Endometrium (tissue), 2 donors: ENCODE data around the gene IL17REL.
"Not testable (repeated sequence)": the region's sequence is repeated elsewhere in the genome, so short reads cannot be mapped to it uniquely, and the experiment has no call there.

Source experiments
- FAIRE-seq: peaks from 2 replicates; lab custom pipeline; 2012; peaks lifted over from hg19 to GRCh38; lab: Jason Lieb, UNC
- donor health status: control.
- donor health status: control.

Gene IL17REL

DNA sequence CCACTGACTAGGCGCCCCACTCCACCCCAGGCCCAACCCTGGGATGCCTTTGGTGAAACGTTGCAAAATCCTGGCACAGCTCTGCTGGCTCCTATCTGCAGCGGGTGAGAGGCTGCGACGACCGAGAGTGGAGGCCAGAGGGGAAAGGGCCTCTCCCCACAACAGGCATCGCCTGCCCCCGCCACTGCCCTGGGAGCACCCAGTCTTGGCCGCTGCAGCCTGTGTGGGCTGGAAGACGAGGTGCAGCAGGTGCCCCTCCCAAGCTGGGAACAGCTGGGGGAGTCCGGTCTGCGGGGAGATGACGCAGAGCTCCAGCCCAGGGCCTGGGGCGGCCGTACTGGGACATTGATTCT is 56.2 kb downstream of the IL17REL start:
- FAIRE-seq = no peak

GRCh38 chr22:49955581-49956417 is 56.8 kb downstream of the IL17REL start:
- no peak for FAIRE-seq

DNA sequence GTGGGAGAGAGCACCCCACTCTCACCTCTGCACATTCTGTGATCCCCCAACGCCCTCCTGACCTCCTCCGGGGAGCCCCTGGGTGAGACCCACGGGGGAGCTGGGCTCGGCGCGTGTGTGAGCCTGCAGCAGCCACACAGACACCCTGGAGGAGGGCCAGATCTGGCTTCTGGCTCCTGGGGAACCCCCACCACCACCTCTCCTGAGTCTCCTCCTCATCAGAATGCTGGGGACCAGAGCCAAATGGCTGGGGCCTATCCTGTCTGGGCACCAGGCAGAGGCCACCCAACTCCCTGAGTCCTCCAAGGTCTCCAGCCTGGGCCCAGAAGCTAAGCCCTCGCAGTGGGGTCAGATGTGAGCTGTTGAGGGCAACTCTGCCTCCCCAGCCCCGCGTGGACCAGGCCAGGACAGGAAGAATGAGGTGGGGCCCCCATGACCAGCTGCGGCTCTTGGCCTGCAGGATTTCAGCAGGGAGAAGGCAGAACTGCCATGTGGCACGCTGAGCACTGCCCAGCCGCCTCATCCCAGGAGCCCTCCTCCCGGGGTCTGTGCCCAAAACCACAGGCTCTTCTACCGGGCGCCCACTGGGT is 57.5 kb downstream of the IL17REL start:
- no peak for FAIRE-seq

GRCh38 chr22:49954354-49954753 is 58.2 kb downstream of the IL17REL start:
- no peak for FAIRE-seq

DNA sequence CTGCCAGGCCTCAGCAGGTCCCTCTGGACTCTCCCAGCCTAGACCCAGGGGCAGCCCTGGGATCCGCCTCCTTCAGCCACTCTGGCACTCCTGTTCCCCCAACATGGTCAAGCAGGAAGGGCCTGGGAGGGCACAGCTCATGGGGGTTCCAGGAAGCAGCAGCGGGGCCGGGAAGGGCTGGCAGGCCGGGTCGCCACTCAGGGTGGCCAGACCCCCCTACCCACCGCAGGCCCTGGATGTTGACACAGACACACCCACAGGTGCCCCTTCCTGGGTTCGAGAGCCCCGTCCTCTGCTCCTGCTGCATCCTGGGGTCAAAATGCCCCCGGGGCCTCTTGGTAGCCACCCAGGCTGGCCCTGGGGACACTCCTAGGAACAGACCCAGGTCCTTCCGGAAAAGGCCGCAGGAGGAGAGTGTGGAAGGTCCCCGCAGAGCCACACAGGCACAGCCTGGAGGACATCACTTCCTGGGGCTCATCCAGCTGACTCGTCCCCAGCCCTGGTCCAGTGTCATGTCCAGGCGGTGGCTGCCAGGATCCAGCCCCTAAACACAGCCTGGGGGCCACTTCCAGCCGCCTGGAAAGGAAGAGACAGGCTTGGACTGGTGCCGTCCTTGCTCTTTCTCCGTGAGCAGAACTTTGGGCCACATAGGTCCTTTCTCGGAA is 58.8 kb downstream of the IL17REL start:
- FAIRE-seq = no peak

DNA sequence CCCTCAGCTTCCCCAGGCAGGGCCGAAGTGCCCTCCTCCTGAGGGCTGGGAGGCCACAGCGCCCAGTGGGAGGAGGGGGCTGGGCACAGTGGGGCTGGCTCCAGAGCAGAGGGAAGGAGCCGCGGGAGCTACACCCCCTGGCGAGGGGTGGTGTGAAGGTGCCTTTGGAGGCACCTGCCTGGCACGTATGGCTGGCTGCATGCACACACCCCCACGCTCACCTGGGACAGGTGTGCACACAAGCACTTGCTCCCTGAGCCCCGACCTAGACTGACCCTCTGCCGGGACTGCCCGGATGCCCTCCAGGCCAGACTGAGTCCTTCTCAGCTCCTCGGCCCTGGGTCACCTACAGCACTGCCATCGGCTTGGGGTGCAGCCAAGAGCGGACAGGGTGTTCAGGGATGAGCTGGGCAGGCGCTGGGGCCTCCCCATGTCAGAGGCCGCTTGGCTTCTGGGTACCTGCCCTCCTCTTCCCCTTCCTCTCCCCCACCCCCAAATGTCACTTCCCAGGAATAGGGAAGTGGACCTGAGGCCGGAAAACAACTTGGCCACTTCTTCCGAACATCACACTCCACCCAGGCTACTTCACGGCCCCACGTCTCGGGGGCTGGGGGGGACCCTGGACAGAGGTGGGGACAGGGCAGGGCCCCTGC is 59.4 kb downstream of the IL17REL start:
- no peak for FAIRE-seq

DNA sequence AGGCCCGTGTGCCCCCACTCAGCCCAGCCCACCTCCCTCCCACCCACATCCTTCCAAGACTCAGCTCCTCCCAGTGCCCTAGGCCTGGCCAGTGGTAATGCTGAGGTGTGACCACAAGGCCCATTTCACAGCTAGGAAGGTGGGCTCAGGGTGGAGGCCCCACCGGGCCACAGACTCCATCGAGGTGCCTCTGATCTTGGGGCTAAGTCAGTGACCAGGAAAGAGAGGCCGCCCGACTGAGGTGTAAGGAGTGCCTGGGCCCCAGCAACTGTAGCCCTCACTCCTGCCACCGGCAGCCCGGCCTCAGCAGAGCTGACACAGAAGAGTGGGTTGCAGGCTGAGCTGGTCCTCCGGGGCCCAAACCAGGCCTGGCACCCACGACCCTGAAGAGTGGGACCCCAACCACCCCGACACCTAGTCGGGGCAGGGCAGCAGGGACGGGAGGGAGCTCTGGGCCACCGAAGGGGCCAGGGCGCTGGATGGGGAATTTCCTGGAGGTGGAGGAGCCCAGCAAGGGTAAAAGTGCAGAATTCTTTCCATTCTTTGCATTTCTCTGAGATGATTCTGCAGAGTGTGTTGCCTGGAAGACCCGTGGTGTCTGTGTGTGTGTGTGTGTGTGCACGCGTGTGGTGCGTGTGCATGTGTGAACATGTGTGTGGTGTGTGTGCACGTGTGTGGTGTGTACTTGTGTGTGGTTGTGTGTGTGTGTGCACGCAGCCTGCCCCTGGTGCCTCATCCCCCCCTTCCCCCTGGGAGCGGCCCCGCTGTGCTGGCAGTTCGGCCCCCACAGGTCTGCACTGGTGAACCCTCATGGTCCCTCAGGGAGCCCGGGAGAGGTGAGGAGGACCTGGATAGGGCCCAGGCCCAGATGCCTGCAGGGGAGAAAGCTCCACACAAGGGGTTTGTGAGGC is 60.3 kb downstream of the IL17REL start:
- no peak for FAIRE-seq

DNA sequence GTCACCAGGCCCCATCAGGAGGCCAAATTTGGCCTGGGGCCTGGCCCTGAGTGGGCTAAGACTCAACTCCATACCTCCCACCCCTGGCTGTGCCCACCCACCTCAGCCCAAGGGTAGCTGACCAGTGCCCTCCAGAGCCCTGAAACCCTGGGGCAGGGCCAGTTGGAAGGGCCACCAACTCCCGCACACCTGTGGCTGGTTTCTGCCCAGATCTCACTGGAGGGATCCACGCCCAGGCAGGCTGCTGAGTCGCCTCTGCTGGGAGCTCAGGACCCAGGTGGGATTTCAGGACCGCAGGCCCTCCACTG is 60.9 kb downstream of the IL17REL start:
- FAIRE-seq = no peak

- FAIRE-seq = no peak
Observed at GRCh38 chr22:49951000-49951677, 61.4 kb downstream of the IL17REL start.

DNA sequence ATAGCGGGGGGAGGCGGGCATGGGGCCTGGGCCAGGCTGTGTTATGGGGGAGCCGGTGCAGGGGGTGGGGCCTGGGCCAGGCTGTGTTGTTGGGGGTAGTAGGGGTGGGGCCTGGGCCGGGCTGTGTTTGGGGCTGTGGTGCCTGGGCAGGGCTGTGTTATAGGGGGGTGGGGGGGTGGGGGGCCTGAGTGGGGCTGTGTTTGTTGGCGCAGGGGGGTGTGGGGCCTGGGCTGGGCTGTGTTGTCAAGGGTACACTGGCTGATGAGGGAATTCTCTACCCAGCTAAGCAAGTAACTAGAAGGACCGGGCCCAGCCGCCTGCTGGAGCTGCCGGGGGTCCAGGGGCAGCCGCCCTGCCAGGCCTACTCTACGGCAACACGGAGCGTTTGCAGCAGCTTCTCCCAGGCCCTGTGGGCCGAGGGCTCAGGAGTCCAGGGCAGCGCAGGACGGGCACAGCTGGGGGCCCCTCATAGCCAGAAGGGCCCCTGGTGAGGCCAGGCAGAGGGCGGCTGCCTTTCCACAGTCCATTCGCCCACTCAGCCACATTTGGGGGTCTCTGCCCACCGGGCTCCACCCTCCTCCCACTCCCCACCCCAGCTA is 62.1 kb downstream of the IL17REL start:
- FAIRE-seq = no peak

- FAIRE-seq = no peak
Observed at GRCh38 chr22:49949914-49950292, 62.7 kb downstream of the IL17REL start.

GRCh38 chr22:49948958-49949913 is 63.3 kb downstream of the IL17REL start:
- no peak for FAIRE-seq

GRCh38 chr22:49948116-49948957 is 64.2 kb downstream of the IL17REL start:
- no peak for FAIRE-seq

DNA sequence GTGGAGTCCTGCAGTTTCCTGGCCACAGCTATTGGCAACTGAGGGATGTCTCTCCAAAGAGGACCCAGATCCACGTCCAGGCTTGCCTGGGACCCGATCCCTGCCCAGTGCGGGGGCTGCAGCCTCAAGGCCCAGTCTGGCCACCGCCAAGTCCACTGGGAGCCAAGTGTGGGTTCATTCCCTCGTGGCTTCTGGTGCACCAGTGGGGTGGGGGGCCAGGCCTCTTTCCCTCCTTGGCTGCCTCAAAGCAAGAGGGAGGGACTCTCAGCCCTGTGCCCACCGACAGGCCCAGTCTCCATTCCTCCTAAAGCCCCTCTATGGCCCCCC is 65.3 kb downstream of the IL17REL start:
- no peak for FAIRE-seq

DNA sequence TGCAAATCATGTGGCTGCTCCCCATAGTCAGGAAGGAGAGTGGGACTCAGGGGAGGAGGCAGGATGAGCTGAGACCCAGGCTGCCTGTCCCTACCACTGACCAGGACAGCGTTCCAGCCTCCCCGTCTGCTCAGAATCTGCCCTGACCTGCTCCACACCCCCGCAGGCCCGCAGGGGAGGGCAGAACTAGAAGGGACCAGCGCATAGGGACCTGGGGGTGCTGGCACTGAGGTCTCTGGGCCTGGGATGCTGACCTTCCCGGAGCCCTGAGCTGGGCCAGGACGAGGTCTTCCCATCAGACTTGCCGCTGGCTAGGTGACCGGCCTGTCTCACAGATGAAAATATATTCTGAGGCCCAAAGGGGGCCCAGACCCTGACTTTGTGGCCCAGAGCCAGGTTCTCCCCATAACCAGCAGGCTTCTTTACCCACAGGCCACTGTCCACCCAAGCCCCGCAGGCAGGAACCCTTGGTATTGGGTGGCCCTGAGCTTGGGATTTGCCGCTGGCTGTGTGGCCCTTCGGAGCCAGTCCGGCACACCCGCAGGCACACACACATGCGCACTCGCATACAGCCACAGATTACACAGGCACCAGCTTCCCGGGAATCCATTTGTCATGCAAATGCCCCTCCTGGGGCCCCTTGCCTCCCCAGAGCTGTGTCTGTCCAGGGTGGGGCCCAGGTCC is 65.8 kb downstream of the IL17REL start:
- FAIRE-seq = no peak

DNA sequence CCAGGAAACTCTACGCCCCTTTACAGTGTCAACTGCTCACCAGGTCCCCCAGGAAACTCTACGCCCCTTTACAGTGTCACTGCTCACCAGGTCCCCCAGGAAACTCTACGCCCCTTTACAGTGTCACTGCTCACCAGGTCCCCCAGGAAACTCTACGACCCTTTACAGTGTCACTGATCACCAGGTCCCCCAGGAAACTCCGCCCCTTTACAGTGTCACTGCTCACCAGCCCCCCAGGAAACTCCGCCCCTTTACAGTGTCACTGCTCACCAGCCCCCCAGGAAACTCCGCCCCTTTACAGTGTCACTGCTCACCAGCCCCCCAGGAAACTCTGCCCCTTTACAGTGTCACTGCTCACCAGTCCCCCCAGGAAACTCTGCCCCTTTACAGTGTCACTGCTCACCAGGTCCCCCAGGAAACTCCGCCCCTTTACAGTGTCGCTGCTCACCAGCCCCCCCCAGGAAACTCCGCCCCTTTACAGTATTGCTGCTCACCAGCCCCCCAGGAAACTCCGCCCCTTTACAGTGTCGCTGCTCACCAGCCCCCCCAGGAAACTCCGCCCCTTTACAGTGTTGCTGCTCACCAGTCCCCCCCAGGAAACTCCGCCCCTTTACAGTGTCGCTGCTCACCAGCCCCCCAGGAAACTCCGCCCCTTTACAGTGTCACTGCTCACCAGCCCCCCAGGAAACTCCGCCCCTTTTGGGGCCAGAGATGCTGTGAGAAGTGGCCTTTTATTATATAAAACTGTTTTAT is 67.3 kb downstream of the IL17REL start:
- not testable (repeated sequence) for FAIRE-seq
